ENCODE data around the gene SLC12A3.
"Not testable (repeated sequence)": the region's sequence is repeated elsewhere in the genome, so short reads cannot be mapped to it uniquely, and the experiment has no call there.

The SLC12A3 gene

GRCh38 chr16:56848029-56848936 is 16.7 kb upstream of the SLC12A3 start:
- no peak for DNase-seq

GRCh38 chr16:56848955-56849689 is 15.9 kb upstream of the SLC12A3 start:
- DNase-seq, result no peak

- DNase-seq, result no peak
These were observed 15.0 kb upstream of the SLC12A3 start for GRCh38 chr16:56849690-56850680.

GRCh38 chr16:56851671-56852400 is 13.2 kb upstream of the SLC12A3 start:
- no peak for DNase-seq

- DNase-seq, result no peak
These were observed 12.6 kb upstream of the SLC12A3 start for GRCh38 chr16:56852401-56852730.

GRCh38 chr16:56852968-56853367 is 12.0 kb upstream of the SLC12A3 start:
- no peak for DNase-seq

GRCh38 chr16:56855201-56855600 is 9.8 kb upstream of the SLC12A3 start:
- no peak for DNase-seq

GRCh38 chr16:56855946-56856345 is 9.1 kb upstream of the SLC12A3 start:
- DNase-seq, result no peak

- DNase-seq, result no peak
These were observed 8.0 kb upstream of the SLC12A3 start for GRCh38 chr16:56856876-56857447.

- no peak for DNase-seq
These were observed 6.6 kb upstream of the SLC12A3 start for GRCh38 chr16:56858374-56858773.

GRCh38 chr16:56859636-56860035 is 5.4 kb upstream of the SLC12A3 start:
- no peak for DNase-seq

- DNase-seq, result no peak
These were observed 4.6 kb upstream of the SLC12A3 start for GRCh38 chr16:56860226-56861020.

GRCh38 chr16:56861092-56861610 is 3.9 kb upstream of the SLC12A3 start:
- no peak for DNase-seq

- DNase-seq, result no peak
These were observed 3.3 kb upstream of the SLC12A3 start for GRCh38 chr16:56861756-56862155.

- no peak for DNase-seq
These were observed 2.2 kb upstream of the SLC12A3 start for GRCh38 chr16:56862776-56863175.

- DNase-seq, result no peak
These were observed 521 bp downstream of the SLC12A3 start for GRCh38 chr16:56865394-56866062.

GRCh38 chr16:56866955-56867830 is 2.2 kb downstream of the SLC12A3 start:
- no peak for DNase-seq

- no peak for DNase-seq
These were observed 3.2 kb downstream of the SLC12A3 start for GRCh38 chr16:56868175-56868574.

GRCh38 chr16:56868766-56869165 is 3.8 kb downstream of the SLC12A3 start:
- not testable (repeated sequence) for DNase-seq

All from DMS79 (cell line).